Endothelial cell (in vitro differentiated cells): ENCODE measurements around the gene PTRH1. TPM values are rescaled to one million over a fixed set of nuclear protein-coding genes. Genes with fewer than 3 reads are reported as not detected.

ENCODE experiments used
- DNase-seq: peaks from one replicate; pipeline ENCODE4 v3.0.0; 2021; ENCODE audit warnings: low spot score
- H3K27ac Mint-ChIP-seq: one replicate; pipeline ENCODE4 v1.8.0; 2021; ENCODE audit warnings: mixed read lengths, inconsistent platforms; ENCODE audit not compliant: unreplicated experiment
- H3K27me3 Mint-ChIP-seq: one replicate; pipeline ENCODE4 v1.8.0; 2021; ENCODE audit warnings: mild to moderate bottlenecking, moderate library complexity, mixed read lengths, inconsistent platforms; ENCODE audit not compliant: unreplicated experiment
- H3K36me3 Mint-ChIP-seq: one replicate; pipeline ENCODE4 v1.8.0; 2021; ENCODE audit warnings: mild to moderate bottlenecking, low read depth, mixed read lengths, inconsistent platforms; ENCODE audit not compliant: unreplicated experiment
- H3K4me1 Mint-ChIP-seq: one replicate; pipeline ENCODE4 v1.8.0; 2021; ENCODE audit warnings: mild to moderate bottlenecking, mixed read lengths, inconsistent platforms; ENCODE audit not compliant: unreplicated experiment
- H3K4me3 Mint-ChIP-seq: one replicate; pipeline ENCODE4 v1.8.0; 2021; ENCODE audit warnings: mild to moderate bottlenecking, mixed read lengths, inconsistent platforms; ENCODE audit not compliant: unreplicated experiment
- H3K9me3 Mint-ChIP-seq: one replicate; pipeline ENCODE4 v1.8.0; 2021; ENCODE audit warnings: mixed read lengths, inconsistent platforms; ENCODE audit not compliant: unreplicated experiment
- total RNA-seq: library from RNA; stranded (reverse); fragmentation: NEBNext Ultra II Directional; extraction: Animal tissue kit (Norgen Biotek cat#: 25700); gene quantifications from one replicate; pipeline ENCODE4 v1.2.1, GENCODE V29; 2021; ENCODE audit not compliant: unreplicated experiment
- TF ChIP-seq, protein P1 (sequence below): fragments of 200-600 bp; sonication (generic); IDR thresholded peaks from one replicate; pipeline ENCODE4 v1.5.0; 2021; ENCODE audit warnings: antibody characterized with exemption; ENCODE audit not compliant: unreplicated experiment

The PTRH1 gene
- total RNA-seq, 1 donor from 2014 or later, result 15.3 TPM

DNA sequence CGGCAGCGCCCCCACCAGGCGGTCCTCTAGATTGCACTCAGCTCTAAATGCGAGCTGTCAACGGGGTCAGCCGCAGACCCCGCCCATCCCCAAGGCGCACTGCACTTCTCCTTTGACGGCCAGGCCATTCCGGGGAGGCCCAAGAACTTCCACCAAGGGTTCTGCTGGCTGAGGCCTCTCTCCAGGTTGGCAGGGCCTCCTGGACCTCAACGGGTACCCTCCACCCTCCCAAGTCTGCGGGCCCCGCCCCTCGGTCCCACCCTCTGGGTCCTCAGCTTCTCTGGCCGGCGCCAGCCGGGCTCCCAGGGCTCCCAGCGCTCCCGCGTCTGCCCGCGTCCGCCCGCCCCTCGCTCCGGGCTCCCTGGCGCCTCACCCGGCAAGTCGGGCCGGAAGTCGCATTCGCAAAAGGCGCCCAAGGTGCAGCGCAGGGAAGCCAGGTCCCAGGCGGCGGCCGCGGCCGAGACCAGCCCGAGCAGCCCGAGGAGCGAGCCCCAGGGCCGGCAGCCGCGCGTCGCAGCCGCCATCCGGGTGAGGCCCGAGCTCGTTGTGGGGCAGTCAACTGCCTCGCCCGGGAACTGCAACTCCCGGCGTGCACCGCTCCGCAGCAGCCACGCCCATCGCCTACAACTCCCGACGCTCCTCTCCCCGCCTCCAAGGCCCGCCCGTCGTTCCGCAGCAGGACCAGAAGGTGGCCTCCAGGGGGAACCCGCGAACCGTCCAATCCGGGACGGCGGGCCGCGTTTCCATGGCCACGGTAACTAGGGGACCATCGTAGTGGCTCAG, 19.5 kb upstream of the PTRH1 start, which contains the start of gene TOR2A:
TSS of gene TOR2A (minus strand) at position 548 of the 783 bp plus-strand sequence. CDS start at position 524, 24 bp downstream.
- Mint-ChIP-seq H3K4me3 (peak within 1 kb of the TSS; percentile 93), H3K4me1 (peaks cover 25% of the 10 kb centered on the region), H3K36me3 (peaks cover 24% of the 10 kb centered on the region), H3K27ac (peak within 1 kb of the TSS; percentile 98), H3K9me3 (no peaks in the 10 kb centered on the region), H3K27me3 (peaks cover 16% of the 10 kb centered on the region)
- peak; percentile 100 for DNase-seq
- TF ChIP-seq, protein P1, sequence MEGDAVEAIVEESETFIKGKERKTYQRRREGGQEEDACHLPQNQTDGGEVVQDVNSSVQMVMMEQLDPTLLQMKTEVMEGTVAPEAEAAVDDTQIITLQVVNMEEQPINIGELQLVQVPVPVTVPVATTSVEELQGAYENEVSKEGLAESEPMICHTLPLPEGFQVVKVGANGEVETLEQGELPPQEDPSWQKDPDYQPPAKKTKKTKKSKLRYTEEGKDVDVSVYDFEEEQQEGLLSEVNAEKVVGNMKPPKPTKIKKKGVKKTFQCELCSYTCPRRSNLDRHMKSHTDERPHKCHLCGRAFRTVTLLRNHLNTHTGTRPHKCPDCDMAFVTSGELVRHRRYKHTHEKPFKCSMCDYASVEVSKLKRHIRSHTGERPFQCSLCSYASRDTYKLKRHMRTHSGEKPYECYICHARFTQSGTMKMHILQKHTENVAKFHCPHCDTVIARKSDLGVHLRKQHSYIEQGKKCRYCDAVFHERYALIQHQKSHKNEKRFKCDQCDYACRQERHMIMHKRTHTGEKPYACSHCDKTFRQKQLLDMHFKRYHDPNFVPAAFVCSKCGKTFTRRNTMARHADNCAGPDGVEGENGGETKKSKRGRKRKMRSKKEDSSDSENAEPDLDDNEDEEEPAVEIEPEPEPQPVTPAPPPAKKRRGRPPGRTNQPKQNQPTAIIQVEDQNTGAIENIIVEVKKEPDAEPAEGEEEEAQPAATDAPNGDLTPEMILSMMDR, result peak; percentile 86

- TF ChIP-seq, protein P1, result no peak
- DNase-seq, result no peak
- H3K9me3 Mint-ChIP-seq, result no peaks in the 10 kb centered on the region
- no peak overlapping the region for H3K27ac Mint-ChIP-seq
- peaks cover 25% of the 10 kb centered on the region for H3K4me1 Mint-ChIP-seq
- H3K36me3 Mint-ChIP-seq, result peaks cover 23% of the 10 kb centered on the region
- H3K27me3 Mint-ChIP-seq, result peaks cover 15% of the 10 kb centered on the region
- H3K4me3 Mint-ChIP-seq, result peak overlapping the region; percentile 76
Observed at GRCh38 chr9:127734247-127734746, 18.8 kb upstream of the PTRH1 start.

- DNase-seq, result no peak
- peaks cover 25% of the 10 kb centered on the region for H3K4me1 Mint-ChIP-seq
- H3K4me3 Mint-ChIP-seq, result peak overlapping the region; percentile 76
- no peak overlapping the region for H3K27ac Mint-ChIP-seq
- peaks cover 17% of the 10 kb centered on the region for H3K36me3 Mint-ChIP-seq
- TF ChIP-seq, protein P1, result no peak
- H3K9me3 Mint-ChIP-seq, result no peaks in the 10 kb centered on the region
- H3K27me3 Mint-ChIP-seq, result peaks cover 15% of the 10 kb centered on the region
Observed at GRCh38 chr9:127733614-127734013, 18.2 kb upstream of the PTRH1 start.

- Mint-ChIP-seq H3K36me3 (peaks cover 10% of the 10 kb centered on the region), H3K27me3 (peaks cover 9% of the 10 kb centered on the region), H3K27ac (no peak overlapping the region), H3K4me3 (no peak overlapping the region), H3K4me1 (peaks cover 19% of the 10 kb centered on the region), H3K9me3 (no peaks in the 10 kb centered on the region)
- DNase-seq, result no peak
- TF ChIP-seq, protein P1, result no peak
Observed at GRCh38 chr9:127732444-127732843, 17.0 kb upstream of the PTRH1 start.

DNA sequence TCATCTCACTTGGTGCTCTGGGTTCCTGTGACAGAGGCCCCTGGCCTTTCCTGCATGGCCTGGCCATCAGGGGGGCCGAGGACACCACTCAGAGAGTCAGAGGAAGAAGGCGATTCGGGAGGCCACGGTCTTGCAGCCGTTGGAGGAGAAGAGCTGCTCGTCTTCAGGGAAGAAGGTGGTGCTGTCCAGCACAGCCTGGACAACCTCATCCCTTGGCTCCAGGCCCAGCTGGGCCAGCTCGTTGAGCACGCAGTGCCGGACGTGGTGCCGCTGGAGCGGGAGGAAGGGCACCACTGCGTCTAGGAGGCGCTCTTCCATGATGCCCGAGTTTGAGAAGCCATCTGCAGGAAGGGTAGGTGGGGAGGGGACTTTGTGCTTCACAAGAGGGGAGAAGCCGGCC, 16.5 kb upstream of the PTRH1 start:
- H3K36me3 Mint-ChIP-seq, result peaks cover 5% of the 10 kb centered on the region
- no peaks in the 10 kb centered on the region for H3K9me3 Mint-ChIP-seq
- peaks cover 9% of the 10 kb centered on the region for H3K27me3 Mint-ChIP-seq
- TF ChIP-seq, protein P1, result no peak
- no peak overlapping the region for H3K27ac Mint-ChIP-seq
- H3K4me3 Mint-ChIP-seq, result no peak overlapping the region
- peaks cover 16% of the 10 kb centered on the region for H3K4me1 Mint-ChIP-seq
- no peak for DNase-seq
